ENCODE measurements around the gene BEST3. TPM values are rescaled to one million over a fixed set of nuclear protein-coding genes. Genes with fewer than 3 reads are reported as not detected.
A peak's percentile ranks its signal among the peaks of the same experiment; 100 is the strongest.

The BEST3 gene
- total RNA-seq, 1 donor from 2014 or later = not detected

DNA sequence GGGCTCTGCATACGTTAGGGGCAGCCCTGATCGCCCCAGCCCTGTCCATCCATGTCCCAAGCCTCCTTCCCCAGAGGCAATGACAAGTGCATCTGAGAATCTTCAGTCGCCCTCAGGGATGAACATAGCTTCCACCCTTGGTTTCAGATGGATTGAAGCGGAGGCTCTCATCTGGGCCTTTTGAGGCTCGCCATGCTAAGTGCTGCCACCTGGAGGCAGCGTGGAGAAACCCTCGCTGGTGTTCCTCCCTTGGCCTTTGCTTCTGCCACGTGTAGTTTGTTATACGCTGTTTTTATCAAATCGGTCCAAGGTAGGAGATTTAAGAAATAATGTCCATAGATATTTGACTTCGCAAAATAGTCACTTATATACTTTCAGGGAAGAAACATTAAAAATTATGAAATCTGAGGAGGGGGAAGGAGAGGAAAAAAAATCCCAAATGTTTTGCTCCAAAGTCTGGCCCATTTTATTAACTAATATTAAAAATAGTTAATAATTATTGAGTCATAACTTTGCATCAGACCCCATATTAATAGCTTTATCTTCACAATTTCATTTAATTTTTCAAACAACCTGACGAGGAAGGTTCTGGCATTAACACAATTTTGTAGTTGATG, 59.6 kb downstream of the BEST3 start:
- peak; percentile 78 for DNase-seq
- peak; percentile 91 for ATAC-seq
- Histone ChIP-seq H3K4me1 (no peaks in the 10 kb centered on the region), H3K4me3 (no peak overlapping the region), H3K27me3 (no peaks in the 10 kb centered on the region), H3K36me3 (no peaks in the 10 kb centered on the region), H3K27ac (no peak overlapping the region), H3K9me3 (no peaks in the 10 kb centered on the region)
- intact Hi-C loops (cut with DNase I) = no loop called here
- TF ChIP-seq, protein P1, sequence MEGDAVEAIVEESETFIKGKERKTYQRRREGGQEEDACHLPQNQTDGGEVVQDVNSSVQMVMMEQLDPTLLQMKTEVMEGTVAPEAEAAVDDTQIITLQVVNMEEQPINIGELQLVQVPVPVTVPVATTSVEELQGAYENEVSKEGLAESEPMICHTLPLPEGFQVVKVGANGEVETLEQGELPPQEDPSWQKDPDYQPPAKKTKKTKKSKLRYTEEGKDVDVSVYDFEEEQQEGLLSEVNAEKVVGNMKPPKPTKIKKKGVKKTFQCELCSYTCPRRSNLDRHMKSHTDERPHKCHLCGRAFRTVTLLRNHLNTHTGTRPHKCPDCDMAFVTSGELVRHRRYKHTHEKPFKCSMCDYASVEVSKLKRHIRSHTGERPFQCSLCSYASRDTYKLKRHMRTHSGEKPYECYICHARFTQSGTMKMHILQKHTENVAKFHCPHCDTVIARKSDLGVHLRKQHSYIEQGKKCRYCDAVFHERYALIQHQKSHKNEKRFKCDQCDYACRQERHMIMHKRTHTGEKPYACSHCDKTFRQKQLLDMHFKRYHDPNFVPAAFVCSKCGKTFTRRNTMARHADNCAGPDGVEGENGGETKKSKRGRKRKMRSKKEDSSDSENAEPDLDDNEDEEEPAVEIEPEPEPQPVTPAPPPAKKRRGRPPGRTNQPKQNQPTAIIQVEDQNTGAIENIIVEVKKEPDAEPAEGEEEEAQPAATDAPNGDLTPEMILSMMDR (IDR thresholded peaks at IDR 0.05) = peak; percentile 89

DNA sequence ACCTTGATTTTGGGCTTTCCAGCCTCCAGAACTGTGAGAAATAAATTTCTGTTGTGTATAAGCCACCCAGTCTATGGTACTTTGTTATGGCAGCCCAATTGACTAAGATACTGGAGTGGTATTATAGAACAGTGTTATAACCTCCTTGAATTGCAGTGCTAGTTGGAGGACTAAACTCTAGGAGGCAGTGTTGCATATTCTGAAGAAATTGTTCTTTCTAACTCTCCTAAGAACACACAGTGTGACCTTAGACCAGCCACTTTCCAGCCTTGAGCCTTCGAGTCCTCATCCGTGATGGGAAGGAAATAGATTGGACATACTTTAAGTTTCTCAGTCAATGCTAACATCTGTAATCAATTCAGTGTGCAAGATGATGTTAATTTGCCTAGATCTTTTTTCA, 66.0 kb downstream of the BEST3 start:
- no peaks in the 10 kb centered on the region for H3K27me3 ChIP-seq
- H3K36me3 ChIP-seq = no peaks in the 10 kb centered on the region
- intact Hi-C loops (cut with DNase I) = no loop called here
- H3K9me3 ChIP-seq = no peaks in the 10 kb centered on the region
- DNase-seq (no peak), ATAC-seq (no peak)
- H3K4me1 ChIP-seq = no peaks in the 10 kb centered on the region
- no peak overlapping the region for H3K4me3 ChIP-seq
- H3K27ac ChIP-seq = no peak overlapping the region
- TF ChIP-seq, protein P1 (IDR thresholded peaks at IDR 0.05) = no peak

DNA sequence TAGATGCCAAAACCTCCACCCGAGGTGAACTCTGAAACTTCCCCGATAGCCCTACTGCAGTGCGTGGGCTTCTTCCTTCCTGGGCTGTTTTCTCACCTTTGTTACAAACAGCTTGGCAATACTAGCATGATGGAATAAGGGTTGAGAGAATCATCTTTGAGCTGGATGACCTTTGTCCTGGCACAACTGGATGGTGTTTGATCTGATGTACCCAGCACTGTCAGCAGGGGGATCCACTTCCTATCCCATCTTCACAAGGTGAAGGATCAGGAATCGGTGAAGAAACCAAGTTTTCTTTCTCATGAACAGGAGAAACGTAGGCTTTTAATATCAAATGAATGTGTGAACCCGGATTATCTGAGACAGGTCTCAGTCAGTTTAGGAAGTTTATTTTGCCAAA, 68.9 kb downstream of the BEST3 start:
- H3K36me3 ChIP-seq = no peaks in the 10 kb centered on the region
- no peak overlapping the region for H3K27ac ChIP-seq
- DNase-seq (no peak), ATAC-seq (no peak)
- H3K9me3 ChIP-seq = no peaks in the 10 kb centered on the region
- intact Hi-C loops (cut with DNase I) = no loop called here
- no peak overlapping the region for H3K4me3 ChIP-seq
- H3K27me3 ChIP-seq = no peaks in the 10 kb centered on the region
- no peaks in the 10 kb centered on the region for H3K4me1 ChIP-seq
- TF ChIP-seq, protein P1 (IDR thresholded peaks at IDR 0.05) = no peak

DNA sequence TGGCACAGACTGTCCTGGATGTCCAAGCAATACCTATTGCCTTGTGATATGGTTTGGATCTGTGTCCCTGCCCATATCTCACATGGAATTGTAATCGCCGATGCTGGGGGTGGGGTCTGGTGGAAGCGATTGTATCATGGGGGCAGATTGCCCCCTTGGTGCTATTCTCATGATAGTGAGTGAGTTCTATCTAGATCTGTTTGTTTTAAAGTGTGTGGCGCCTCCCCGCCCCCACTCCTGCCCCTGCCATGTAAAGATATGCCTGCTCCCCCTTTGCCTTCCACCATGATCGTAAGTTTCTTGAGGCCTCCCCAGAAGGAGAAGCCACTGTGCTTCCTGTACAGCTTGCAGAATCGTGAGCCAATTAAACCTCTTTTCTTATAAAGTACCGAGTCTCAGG, 71.6 kb downstream of the BEST3 start:
- Histone ChIP-seq H3K4me3 (no peak overlapping the region), H3K27me3 (no peaks in the 10 kb centered on the region), H3K4me1 (no peaks in the 10 kb centered on the region), H3K27ac (no peak overlapping the region), H3K36me3 (no peaks in the 10 kb centered on the region), H3K9me3 (no peaks in the 10 kb centered on the region)
- TF ChIP-seq, protein P1 (IDR thresholded peaks at IDR 0.05) = no peak
- intact Hi-C loops (cut with DNase I) = no loop called here
- ATAC-seq (no peak), DNase-seq (no peak)

DNA sequence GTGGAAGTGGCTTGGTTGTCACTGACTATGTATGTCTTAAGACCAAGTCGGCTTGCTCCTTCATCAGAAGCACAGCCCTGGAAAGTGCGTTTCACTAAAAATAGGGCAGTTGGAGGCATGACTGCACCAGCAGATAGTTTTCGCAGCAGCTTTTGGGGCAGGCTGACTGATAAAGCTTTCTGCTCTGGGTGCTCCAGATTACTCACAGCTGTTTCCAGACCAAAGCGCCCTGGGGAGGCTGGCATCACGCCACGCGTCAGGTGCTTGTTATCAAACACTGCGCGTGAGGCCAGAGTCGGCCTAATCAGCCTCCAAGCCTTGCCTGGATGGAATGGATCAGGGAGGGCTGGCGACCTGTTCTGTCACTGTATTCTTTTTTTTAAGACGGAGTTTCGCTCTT, 75.1 kb downstream of the BEST3 start:
- no peak overlapping the region for H3K27ac ChIP-seq
- H3K9me3 ChIP-seq = no peaks in the 10 kb centered on the region
- DNase-seq (peak; percentile 66), ATAC-seq (peak; percentile 52)
- TF ChIP-seq, protein P1 (IDR thresholded peaks at IDR 0.05) = no peak
- intact Hi-C loops (cut with DNase I) = no loop called here
- H3K4me1 ChIP-seq = no peaks in the 10 kb centered on the region
- no peaks in the 10 kb centered on the region for H3K36me3 ChIP-seq
- no peaks in the 10 kb centered on the region for H3K27me3 ChIP-seq
- no peak overlapping the region for H3K4me3 ChIP-seq

DNA sequence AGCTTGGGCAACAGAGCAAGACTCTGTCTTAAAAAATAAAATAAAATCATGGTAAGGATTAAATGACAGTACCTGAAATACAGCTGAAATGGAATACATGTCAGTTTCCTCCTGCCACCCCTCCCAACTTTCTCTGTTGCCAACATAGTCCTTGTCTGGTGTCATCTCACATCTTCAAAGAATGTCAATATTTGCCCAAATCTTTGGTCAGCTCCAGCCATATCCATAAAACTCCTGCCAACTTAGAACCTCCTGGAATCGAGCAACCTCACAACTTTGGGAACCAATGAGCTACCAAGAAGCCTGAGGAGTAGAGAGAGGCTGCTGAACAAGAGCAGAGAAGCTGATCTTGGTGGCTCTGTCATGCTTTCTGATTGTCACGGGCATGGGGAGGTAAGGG, 77.6 kb downstream of the BEST3 start:
- H3K27ac ChIP-seq = no peak overlapping the region
- intact Hi-C loops (cut with DNase I) = no loop called here
- H3K4me3 ChIP-seq = no peak overlapping the region
- no peak for DNase-seq
- TF ChIP-seq, protein P1 (IDR thresholded peaks at IDR 0.05) = no peak
- no peaks in the 10 kb centered on the region for H3K36me3 ChIP-seq
- no peaks in the 10 kb centered on the region for H3K27me3 ChIP-seq
- ATAC-seq = no peak
- no peaks in the 10 kb centered on the region for H3K9me3 ChIP-seq
- no peaks in the 10 kb centered on the region for H3K4me1 ChIP-seq

All from upper lobe of right lung (tissue), 1 donor.